BE2C (cell line): ENCODE measurements around the gene RECK.

Source experiments
- DNase-seq: peaks from one replicate; pipeline ENCODE4 v3.0.0-alpha.2; 2020
- H3K27me3 ChIP-seq: fragments of 250-450 bp; sonication (Bioruptor Pico); 2 replicates; pipeline ENCODE4 v1.5.1; 2020; ENCODE audit warnings: mild to moderate bottlenecking
- H3K36me3 ChIP-seq: fragments of 250-450 bp; sonication (Bioruptor Pico); 2 replicates; pipeline ENCODE4 v1.5.1; 2020; ENCODE audit warnings: mild to moderate bottlenecking
- H3K4me1 ChIP-seq: fragments of 250-450 bp; sonication (Bioruptor Pico); 2 replicates; pipeline ENCODE4 v1.5.1; 2020
- H3K4me3 ChIP-seq: 2 replicates; pipeline ENCODE4 v1.5.1; 2011; ENCODE audit warnings: low read depth, low read length
- H3K9me3 ChIP-seq: fragments of 250-450 bp; sonication (Bioruptor Pico); 2 replicates; pipeline ENCODE4 v1.5.1; 2020
- CTCF ChIP-seq: IDR thresholded peaks from 2 replicates; pipeline ENCODE4 v1.5.1; 2012; ENCODE audit warnings: mild to moderate bottlenecking, low read depth, low read length

The RECK gene

GRCh38 chr9:36161187-36161586 is 124.5 kb downstream of the RECK start:
- Histone ChIP-seq H3K4me1 (peaks cover 31% of the 10 kb centered on the region), H3K27me3 (no peaks in the 10 kb centered on the region), H3K36me3 (no peaks in the 10 kb centered on the region), H3K4me3 (no peak overlapping the region), H3K9me3 (no peaks in the 10 kb centered on the region)
- TF ChIP-seq CTCF, result no peak
- DNase-seq, result no peak

- Histone ChIP-seq H3K4me1 (peaks cover 31% of the 10 kb centered on the region), H3K36me3 (no peaks in the 10 kb centered on the region), H3K4me3 (no peak overlapping the region), H3K9me3 (no peaks in the 10 kb centered on the region), H3K27me3 (no peaks in the 10 kb centered on the region)
- DNase-seq, result no peak
- TF ChIP-seq CTCF, result no peak
Measured at GRCh38 chr9:36162211-36162738, 125.6 kb downstream of the RECK start.

- Histone ChIP-seq H3K27me3 (no peaks in the 10 kb centered on the region), H3K9me3 (no peaks in the 10 kb centered on the region), H3K4me3 (no peak overlapping the region), H3K4me1 (peaks cover 31% of the 10 kb centered on the region), H3K36me3 (no peaks in the 10 kb centered on the region)
- peak; percentile 98 for DNase-seq
- TF ChIP-seq CTCF, result no peak
Measured at GRCh38 chr9:36163049-36163785, 126.5 kb downstream of the RECK start.

GRCh38 chr9:36163786-36164170 is 127.1 kb downstream of the RECK start:
- H3K27me3 ChIP-seq, result no peaks in the 10 kb centered on the region
- H3K4me1 ChIP-seq, result peaks cover 31% of the 10 kb centered on the region
- no peaks in the 10 kb centered on the region for H3K36me3 ChIP-seq
- DNase-seq, result no peak
- TF ChIP-seq CTCF, result no peak
- H3K4me3 ChIP-seq, result no peak overlapping the region
- H3K9me3 ChIP-seq, result no peaks in the 10 kb centered on the region

- H3K27me3 ChIP-seq, result no peaks in the 10 kb centered on the region
- H3K4me3 ChIP-seq, result no peak overlapping the region
- no peak for TF ChIP-seq CTCF
- no peaks in the 10 kb centered on the region for H3K9me3 ChIP-seq
- no peak for DNase-seq
- H3K36me3 ChIP-seq, result no peaks in the 10 kb centered on the region
- peaks cover 31% of the 10 kb centered on the region for H3K4me1 ChIP-seq
Measured at GRCh38 chr9:36164372-36164771, 127.7 kb downstream of the RECK start.

- no peaks in the 10 kb centered on the region for H3K27me3 ChIP-seq
- no peaks in the 10 kb centered on the region for H3K36me3 ChIP-seq
- no peak for DNase-seq
- peaks cover 31% of the 10 kb centered on the region for H3K4me1 ChIP-seq
- no peak for TF ChIP-seq CTCF
- H3K4me3 ChIP-seq, result no peak overlapping the region
- H3K9me3 ChIP-seq, result no peaks in the 10 kb centered on the region
Measured at GRCh38 chr9:36164989-36165388, 128.3 kb downstream of the RECK start.
